DOHH2 (cell line): ENCODE results near the gene TRABD2A.

Source experiments
- H3F3A ChIP-seq: fragments of 200-600 bp; sonication (generic), shearing (Covaris generic); 2 replicates; pipeline ENCODE4 v1.6.0; 2016; ENCODE audit warnings: antibody characterized with exemption, mild to moderate bottlenecking; ENCODE audit not compliant: control insufficient read depth, insufficient read depth
- H3K27ac ChIP-seq: fragments of 200-600 bp; sonication (generic); 2 replicates; pipeline ENCODE4 v1.5.1; 2014; ENCODE audit warnings: low read depth, mild to moderate bottlenecking, low read length, moderate library complexity
- H3K27me3 ChIP-seq: fragments of 200-600 bp; sonication (generic); 2 replicates; pipeline ENCODE4 v1.6.1; 2014; ENCODE audit warnings: mild to moderate bottlenecking, low read length, mixed read lengths; ENCODE audit not compliant: control insufficient read depth
- H3K36me3 ChIP-seq: fragments of 200-600 bp; sonication (generic); 2 replicates; pipeline ENCODE4 v1.6.1; 2014; ENCODE audit warnings: mild to moderate bottlenecking, low read length, moderate library complexity, mixed read lengths; ENCODE audit not compliant: control insufficient read depth
- H3K4me1 ChIP-seq: fragments of 200-600 bp; sonication (generic); 2 replicates; pipeline ENCODE4 v1.6.1; 2014; ENCODE audit warnings: mild to moderate bottlenecking, low read length, mixed read lengths; ENCODE audit not compliant: control insufficient read depth
- H3K4me2 ChIP-seq: fragments of 200-600 bp; sonication (generic); 2 replicates; pipeline ENCODE4 v1.6.0; 2014; ENCODE audit warnings: mild to moderate bottlenecking, low read length, moderate library complexity
- H3K4me3 ChIP-seq: fragments of 200-600 bp; sonication (generic); 2 replicates; pipeline ENCODE4 v1.5.1; 2014; ENCODE audit warnings: mild to moderate bottlenecking, low read length, mixed read lengths
- H3K79me2 ChIP-seq: fragments of 200-600 bp; sonication (generic); 2 replicates; pipeline ENCODE4 v1.6.1; 2014; ENCODE audit warnings: mild to moderate bottlenecking, low read length, mixed read lengths; ENCODE audit not compliant: control insufficient read depth
- H3K9me2 ChIP-seq: fragments of 200-600 bp; sonication (generic); replicated peaks from 2 replicates; pipeline ENCODE4 v1.6.1; 2014; ENCODE audit warnings: mild to moderate bottlenecking, low read length, mixed read lengths; ENCODE audit not compliant: control insufficient read depth
- H3K9me3 ChIP-seq: fragments of 200-600 bp; sonication (generic); 2 replicates; pipeline ENCODE4 v1.6.1; 2014; ENCODE audit warnings: antibody characterized with exemption, low read length, mixed read lengths; ENCODE audit not compliant: control insufficient read depth, insufficient read depth
- H4K20me1 ChIP-seq: fragments of 200-600 bp; sonication (generic); 2 replicates; pipeline ENCODE4 v1.6.0; 2014; ENCODE audit warnings: low read depth, mild to moderate bottlenecking, antibody characterized with exemption, low read length, moderate library complexity; ENCODE audit not compliant: control insufficient read depth, insufficient read depth
- EZH2phosphoT487 ChIP-seq: fragments of 200-600 bp; sonication (generic); IDR thresholded peaks from 2 replicates; pipeline ENCODE4 v1.6.1; 2017; ENCODE audit warnings: borderline replicate concordance, mild to moderate bottlenecking, antibody characterized with exemption, low read length, moderate library complexity, mixed read lengths
- TF ChIP-seq, protein P1 (sequence below): fragments of 200-600 bp; sonication (generic); IDR thresholded peaks from one replicate; pipeline ENCODE4 v1.5.1; 2014; ENCODE audit warnings: antibody characterized with exemption, mild to moderate bottlenecking, low read depth, low read length; ENCODE audit not compliant: poor library complexity, severe bottlenecking

Gene TRABD2A

DNA sequence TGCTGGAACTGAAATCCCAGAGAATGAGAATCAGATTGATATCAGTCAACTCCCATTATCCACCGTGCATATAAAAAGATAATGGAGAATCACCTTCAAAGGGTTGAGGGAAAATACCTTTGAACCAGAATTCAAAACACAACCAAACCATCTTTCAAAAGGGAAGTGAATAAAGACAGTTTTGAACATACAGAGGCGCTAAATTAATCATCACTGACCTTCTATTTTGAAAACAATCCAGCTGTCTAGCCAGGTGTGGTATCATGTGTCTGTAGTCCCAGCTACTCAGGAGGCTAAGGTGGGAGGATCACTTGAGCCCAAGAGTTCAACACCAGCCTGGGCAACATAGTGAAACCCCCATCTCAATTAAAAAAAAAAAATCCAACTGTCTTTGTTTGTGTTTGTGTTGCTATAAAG, 63.6 kb downstream of the TRABD2A start:
- no peak for TF ChIP-seq EZH2phosphoT487
- TF ChIP-seq, protein P1, sequence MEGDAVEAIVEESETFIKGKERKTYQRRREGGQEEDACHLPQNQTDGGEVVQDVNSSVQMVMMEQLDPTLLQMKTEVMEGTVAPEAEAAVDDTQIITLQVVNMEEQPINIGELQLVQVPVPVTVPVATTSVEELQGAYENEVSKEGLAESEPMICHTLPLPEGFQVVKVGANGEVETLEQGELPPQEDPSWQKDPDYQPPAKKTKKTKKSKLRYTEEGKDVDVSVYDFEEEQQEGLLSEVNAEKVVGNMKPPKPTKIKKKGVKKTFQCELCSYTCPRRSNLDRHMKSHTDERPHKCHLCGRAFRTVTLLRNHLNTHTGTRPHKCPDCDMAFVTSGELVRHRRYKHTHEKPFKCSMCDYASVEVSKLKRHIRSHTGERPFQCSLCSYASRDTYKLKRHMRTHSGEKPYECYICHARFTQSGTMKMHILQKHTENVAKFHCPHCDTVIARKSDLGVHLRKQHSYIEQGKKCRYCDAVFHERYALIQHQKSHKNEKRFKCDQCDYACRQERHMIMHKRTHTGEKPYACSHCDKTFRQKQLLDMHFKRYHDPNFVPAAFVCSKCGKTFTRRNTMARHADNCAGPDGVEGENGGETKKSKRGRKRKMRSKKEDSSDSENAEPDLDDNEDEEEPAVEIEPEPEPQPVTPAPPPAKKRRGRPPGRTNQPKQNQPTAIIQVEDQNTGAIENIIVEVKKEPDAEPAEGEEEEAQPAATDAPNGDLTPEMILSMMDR = no peak
- peak overlapping the region; percentile 22; the same call in 1 of the 2 replicates for H3K4me2 ChIP-seq
- no peaks in the 10 kb centered on the region for H3F3A ChIP-seq
- H3K36me3 ChIP-seq = no peaks in the 10 kb centered on the region
- H3K9me3 ChIP-seq = no peaks in the 10 kb centered on the region
- H3K4me1 ChIP-seq = peaks cover 14% of the 10 kb centered on the region
- no peaks in the 10 kb centered on the region for H3K27me3 ChIP-seq
- no peaks in the 10 kb centered on the region for H4K20me1 ChIP-seq
- no peak overlapping the region for H3K27ac ChIP-seq
- no peak overlapping the region for H3K4me3 ChIP-seq
- no peaks in the 10 kb centered on the region for H3K79me2 ChIP-seq
- H3K9me2 ChIP-seq = no peaks in the 10 kb centered on the region

DNA sequence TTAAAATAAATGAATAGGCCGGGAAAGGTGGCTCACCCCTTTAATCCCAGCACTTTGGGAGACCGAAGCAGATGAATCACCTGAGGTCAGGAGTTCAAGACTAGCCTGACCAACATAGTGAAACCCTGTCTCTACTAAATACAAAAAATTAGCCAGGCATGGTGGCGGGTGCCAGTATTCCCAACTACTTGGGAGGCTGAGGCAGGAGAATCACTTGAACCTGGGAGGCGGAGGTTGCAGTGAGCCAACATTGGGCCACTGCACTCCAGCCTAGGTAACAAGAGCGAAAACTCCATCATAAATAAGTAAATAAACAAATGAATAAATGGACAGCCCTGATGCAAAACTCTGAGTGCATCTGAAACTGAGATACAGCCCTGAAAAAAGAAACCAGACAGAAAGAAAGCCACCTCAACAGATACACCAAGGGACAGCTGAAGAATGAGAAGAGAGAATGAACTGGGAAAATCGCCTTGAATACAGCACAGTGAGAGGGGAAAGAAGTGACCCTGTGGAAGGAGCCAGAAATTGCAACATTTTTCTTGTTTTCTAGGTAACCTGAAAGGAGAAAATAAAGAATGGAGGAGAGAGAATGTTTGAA, 64.4 kb downstream of the TRABD2A start:
- Histone ChIP-seq H3K9me3 (no peaks in the 10 kb centered on the region), H3K4me2 (no peak overlapping the region), H3K79me2 (no peaks in the 10 kb centered on the region), H3K27ac (no peak overlapping the region), H4K20me1 (no peaks in the 10 kb centered on the region), H3K4me3 (no peak overlapping the region), H3F3A (no peaks in the 10 kb centered on the region), H3K36me3 (no peaks in the 10 kb centered on the region), H3K4me1 (peaks cover 14% of the 10 kb centered on the region), H3K9me2 (no peaks in the 10 kb centered on the region), H3K27me3 (no peaks in the 10 kb centered on the region)
- TF ChIP-seq EZH2phosphoT487 = no peak
- TF ChIP-seq, protein P1 = no peak

DNA sequence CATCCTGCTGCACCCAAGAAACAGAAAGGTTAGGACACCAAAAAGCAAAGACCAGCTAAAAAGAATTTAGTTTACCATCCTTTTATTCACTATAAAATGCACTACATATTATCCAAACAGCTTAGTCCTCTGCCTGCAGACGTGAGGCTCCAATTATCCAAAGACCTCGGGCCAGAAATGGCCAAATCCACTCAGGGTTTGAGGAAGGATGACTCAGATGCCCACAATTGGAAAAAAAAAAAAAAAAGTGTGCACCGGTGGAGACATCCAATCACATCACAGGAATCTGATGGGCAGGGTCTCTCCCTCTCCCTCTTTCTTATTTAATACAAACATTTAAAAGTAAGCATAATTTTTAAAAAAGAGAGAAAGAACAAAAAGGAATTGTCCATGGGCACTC, 65.7 kb downstream of the TRABD2A start:
- Histone ChIP-seq H3K27me3 (no peaks in the 10 kb centered on the region), H3K4me2 (no peak overlapping the region), H3K4me3 (no peak overlapping the region), H4K20me1 (no peaks in the 10 kb centered on the region), H3F3A (no peaks in the 10 kb centered on the region), H3K4me1 (peaks cover 14% of the 10 kb centered on the region), H3K9me3 (no peaks in the 10 kb centered on the region), H3K36me3 (no peaks in the 10 kb centered on the region), H3K9me2 (no peaks in the 10 kb centered on the region), H3K79me2 (no peaks in the 10 kb centered on the region), H3K27ac (no peak overlapping the region)
- TF ChIP-seq, protein P1 = no peak
- TF ChIP-seq EZH2phosphoT487 = no peak
